Embryonic facial prominence (tissue), 1 donor: ENCODE results near the gene CT45A7.
"Not testable (repeated sequence)": the region's sequence is repeated elsewhere in the genome, so short reads cannot be mapped to it uniquely, and the experiment has no call there.

Experiments
- DNase-seq: peaks from one replicate; pipeline ENCODE4 v3.0.0-alpha.2; 2016; ENCODE audit errors: extremely low spot score

Gene CT45A7

GRCh38 chrX:135837180-135837579 lies at the start of gene CT45A7:
Gene CT45A7 (minus strand): TSS chrX:135837280. CDS start chrX:135833533, 3,747 bp downstream.
- not testable (repeated sequence) for DNase-seq

- DNase-seq = not testable (repeated sequence)
Measured at GRCh38 chrX:135882741-135883140, 45.7 kb upstream of the CT45A7 start.

- not testable (repeated sequence) for DNase-seq
Measured at GRCh38 chrX:135871712-135872111, 34.6 kb upstream of the CT45A7 start, which contains the start of gene CT45A9. Gene CT45A9 (minus strand): TSS chrX:135871812. CDS start chrX:135868061, 3,751 bp downstream.

GRCh38 chrX:135854438-135854837 lies 17.4 kb upstream of the CT45A7 start, which contains the start of gene CT45A8:
Gene CT45A8 (minus strand): TSS chrX:135854538. CDS start chrX:135850783, 3,755 bp downstream.
- not testable (repeated sequence) for DNase-seq

- not testable (repeated sequence) for DNase-seq
Measured at GRCh38 chrX:135819912-135820311, 17.2 kb downstream of the CT45A7 start, which contains the start of gene CT45A2. Gene CT45A2 (minus strand): TSS chrX:135820012. CDS start chrX:135816265, 3,747 bp downstream.

GRCh38 chrX:135802687-135803086 lies 34.4 kb downstream of the CT45A7 start, which contains the start of gene CT45A6:
Gene CT45A6 (minus strand): TSS chrX:135802787. CDS start chrX:135798993, 3,794 bp downstream.
- not testable (repeated sequence) for DNase-seq

GRCh38 chrX:135785403-135785802 lies 51.7 kb downstream of the CT45A7 start, which contains the start of gene CT45A5:
Gene CT45A5 (minus strand): TSS chrX:135785503. CDS start chrX:135781729, 3,774 bp downstream.
- not testable (repeated sequence) for DNase-seq
